Keratinocyte (primary cell): ENCODE data around the gene UBXN7.

Source experiments
- CTCF ChIP-seq, 3 experiments: IDR thresholded peaks in 1 of 3; conservative IDR thresholded peaks in 1 of 3; optimal IDR thresholded peaks in 1 of 3; 2 replicates in 2 of 3; 3 replicates in 1 of 3; pipeline versions ENCODE3 to v1.5.1; 2011; ENCODE audit warnings: low read length in 3 of 3, mild to moderate bottlenecking in 3 of 3, moderate library complexity in 2 of 3, control low read depth in 1 of 3, inconsistent platforms in 1 of 3; ENCODE audit not compliant: insufficient read depth in 2 of 3; ENCODE audit errors: extremely low read depth in 1 of 3
- EZH2 ChIP-seq: IDR thresholded peaks from one replicate; pipeline ENCODE4 v1.6.1; 2012; ENCODE audit warnings: inconsistent platforms, mild to moderate bottlenecking, low read length, moderate library complexity

- no peak for TF ChIP-seq CTCF (optimal IDR thresholded peaks at IDR 0.05 in 1 of 3, IDR thresholded peaks at IDR 0.05 in 1 of 3, conservative IDR thresholded peaks at IDR 0.05 in 1 of 3; ENCODE audit: extremely low read depth in 1 of 3, insufficient read depth in 2 of 3, low read length in 3 of 3)
- no peak for TF ChIP-seq EZH2
These were observed 13.6 kb downstream of the UBXN7 start for GRCh38 chr3:196418601-196419000.
